ENCODE data around the gene RXFP3.

RXFP3 gene

DNA sequence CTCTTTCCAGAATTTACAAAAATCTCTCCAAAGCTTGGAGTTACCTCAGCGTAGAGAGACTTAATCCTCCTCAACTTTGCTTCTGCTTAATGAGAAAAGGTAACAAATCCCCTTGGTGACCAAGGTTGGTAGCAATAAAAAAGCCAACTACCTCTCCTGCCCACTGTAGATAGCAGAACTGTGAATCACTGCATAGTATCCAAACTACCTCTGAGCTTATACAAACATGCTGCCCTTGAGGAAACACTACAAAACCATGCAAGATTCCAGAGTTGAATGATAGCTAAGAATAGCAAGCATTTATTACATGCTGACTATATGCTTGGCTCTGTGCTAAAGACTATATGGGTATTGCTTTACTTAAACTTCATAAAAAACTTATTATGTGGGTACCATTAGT is 41.6 kb upstream of the RXFP3 start:
- H3K9me2 ChIP-seq (replicated peaks; ENCODE audit: insufficient read depth, low read length) = no peaks in the 10 kb centered on the region
- H3K27ac ChIP-seq (ENCODE audit: low read length) = no peak overlapping the region
- no peaks in the 10 kb centered on the region for H3K36me3 ChIP-seq (replicated peaks; ENCODE audit: insufficient read depth, low read length)
- no peak overlapping the region for H3K4me3 ChIP-seq (ENCODE audit: low read length)
- H3K4me1 ChIP-seq (ENCODE audit: low read length) = no peaks in the 10 kb centered on the region
- no peak overlapping the region for H3K4me2 ChIP-seq (ENCODE audit: low read depth, low read length)
- no peaks in the 10 kb centered on the region for H3K79me2 ChIP-seq (ENCODE audit: low read length)
- H2AFZ ChIP-seq (ENCODE audit: low read length) = no peak overlapping the region
- no peaks in the 10 kb centered on the region for H4K20me1 ChIP-seq (ENCODE audit: insufficient read depth, low read length)
- TF ChIP-seq, protein P1, sequence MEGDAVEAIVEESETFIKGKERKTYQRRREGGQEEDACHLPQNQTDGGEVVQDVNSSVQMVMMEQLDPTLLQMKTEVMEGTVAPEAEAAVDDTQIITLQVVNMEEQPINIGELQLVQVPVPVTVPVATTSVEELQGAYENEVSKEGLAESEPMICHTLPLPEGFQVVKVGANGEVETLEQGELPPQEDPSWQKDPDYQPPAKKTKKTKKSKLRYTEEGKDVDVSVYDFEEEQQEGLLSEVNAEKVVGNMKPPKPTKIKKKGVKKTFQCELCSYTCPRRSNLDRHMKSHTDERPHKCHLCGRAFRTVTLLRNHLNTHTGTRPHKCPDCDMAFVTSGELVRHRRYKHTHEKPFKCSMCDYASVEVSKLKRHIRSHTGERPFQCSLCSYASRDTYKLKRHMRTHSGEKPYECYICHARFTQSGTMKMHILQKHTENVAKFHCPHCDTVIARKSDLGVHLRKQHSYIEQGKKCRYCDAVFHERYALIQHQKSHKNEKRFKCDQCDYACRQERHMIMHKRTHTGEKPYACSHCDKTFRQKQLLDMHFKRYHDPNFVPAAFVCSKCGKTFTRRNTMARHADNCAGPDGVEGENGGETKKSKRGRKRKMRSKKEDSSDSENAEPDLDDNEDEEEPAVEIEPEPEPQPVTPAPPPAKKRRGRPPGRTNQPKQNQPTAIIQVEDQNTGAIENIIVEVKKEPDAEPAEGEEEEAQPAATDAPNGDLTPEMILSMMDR (IDR thresholded peaks at IDR 0.05; ENCODE audit: low read length) = no peak
- TF ChIP-seq EZH2phosphoT487 (IDR thresholded peaks at IDR 0.05; ENCODE audit: low read length) (no peak), EZH2 (optimal IDR thresholded peaks at IDR 0.05; ENCODE audit: low read depth, low read length) (no peak)
- no peaks in the 10 kb centered on the region for H3K27me3 ChIP-seq (replicated peaks; ENCODE audit: insufficient read depth, low read length)
- DNase-seq = no peak
- no peaks in the 10 kb centered on the region for H3F3A ChIP-seq (ENCODE audit: insufficient read depth, low read length)
- no peak overlapping the region for H3K9ac ChIP-seq (ENCODE audit: low read length)
- no peaks in the 10 kb centered on the region for H3K9me3 ChIP-seq (replicated peaks; ENCODE audit: insufficient read depth, low read length)

DNA sequence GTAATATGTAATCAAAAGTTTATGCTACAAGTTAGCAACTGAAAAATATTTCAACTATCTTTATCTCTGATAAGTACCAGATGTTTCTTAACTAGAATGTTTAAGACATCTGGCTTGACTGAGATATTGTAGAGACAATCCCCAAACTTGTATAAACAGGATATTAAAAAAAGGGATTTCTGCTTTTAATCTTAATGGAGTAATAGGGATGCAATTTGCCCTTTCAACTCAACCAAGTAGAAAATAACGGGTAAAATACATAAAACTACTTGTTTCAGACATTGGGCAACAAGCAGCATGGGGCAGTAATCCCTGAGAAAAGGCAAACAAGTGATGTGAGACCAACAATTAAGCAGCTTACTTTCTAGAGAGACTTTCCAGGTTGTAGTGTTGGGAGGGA is 35.0 kb upstream of the RXFP3 start:
- H4K20me1 ChIP-seq (ENCODE audit: insufficient read depth, low read length) = no peaks in the 10 kb centered on the region
- H3K4me2 ChIP-seq (ENCODE audit: low read depth, low read length) = no peak overlapping the region
- no peak overlapping the region for H2AFZ ChIP-seq (ENCODE audit: low read length)
- H3F3A ChIP-seq (ENCODE audit: insufficient read depth, low read length) = no peaks in the 10 kb centered on the region
- H3K27me3 ChIP-seq (replicated peaks; ENCODE audit: insufficient read depth, low read length) = no peaks in the 10 kb centered on the region
- H3K27ac ChIP-seq (ENCODE audit: low read length) = no peak overlapping the region
- no peak for DNase-seq
- no peaks in the 10 kb centered on the region for H3K4me1 ChIP-seq (ENCODE audit: low read length)
- H3K36me3 ChIP-seq (replicated peaks; ENCODE audit: insufficient read depth, low read length) = no peaks in the 10 kb centered on the region
- H3K79me2 ChIP-seq (ENCODE audit: low read length) = no peaks in the 10 kb centered on the region
- H3K9me3 ChIP-seq (replicated peaks; ENCODE audit: insufficient read depth, low read length) = no peaks in the 10 kb centered on the region
- TF ChIP-seq EZH2 (optimal IDR thresholded peaks at IDR 0.05; ENCODE audit: low read depth, low read length) (no peak), EZH2phosphoT487 (IDR thresholded peaks at IDR 0.05; ENCODE audit: low read length) (no peak)
- TF ChIP-seq, protein P1 (IDR thresholded peaks at IDR 0.05; ENCODE audit: low read length) = no peak
- H3K9me2 ChIP-seq (replicated peaks; ENCODE audit: insufficient read depth, low read length) = no peaks in the 10 kb centered on the region
- no peak overlapping the region for H3K9ac ChIP-seq (ENCODE audit: low read length)
- no peak overlapping the region for H3K4me3 ChIP-seq (ENCODE audit: low read length)

DNA sequence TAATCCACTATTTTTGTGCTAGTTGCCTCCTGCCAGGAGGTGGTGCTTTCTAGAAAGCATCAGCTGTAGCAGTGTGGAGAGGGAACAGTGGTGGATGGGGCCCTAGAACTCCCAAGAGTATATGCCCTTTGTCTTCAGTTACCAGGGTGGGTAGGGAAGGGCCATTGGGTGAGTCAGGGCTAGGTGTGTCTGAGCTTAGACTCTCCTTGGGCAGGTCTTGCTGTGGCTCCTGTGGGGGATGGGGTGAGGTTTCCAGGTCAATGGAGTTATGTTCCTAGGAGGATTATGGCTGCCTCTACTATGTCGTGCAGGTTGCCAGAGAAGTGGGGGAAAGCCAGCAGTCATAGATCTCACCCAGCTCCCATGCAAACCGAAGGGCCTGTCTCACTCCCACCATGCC is 33.1 kb upstream of the RXFP3 start:
- no peaks in the 10 kb centered on the region for H3F3A ChIP-seq (ENCODE audit: insufficient read depth, low read length)
- no peaks in the 10 kb centered on the region for H3K79me2 ChIP-seq (ENCODE audit: low read length)
- H2AFZ ChIP-seq (ENCODE audit: low read length) = no peak overlapping the region
- H3K4me3 ChIP-seq (ENCODE audit: low read length) = no peak overlapping the region
- no peaks in the 10 kb centered on the region for H3K36me3 ChIP-seq (replicated peaks; ENCODE audit: insufficient read depth, low read length)
- H4K20me1 ChIP-seq (ENCODE audit: insufficient read depth, low read length) = no peaks in the 10 kb centered on the region
- no peak overlapping the region for H3K9ac ChIP-seq (ENCODE audit: low read length)
- TF ChIP-seq EZH2phosphoT487 (IDR thresholded peaks at IDR 0.05; ENCODE audit: low read length) (no peak), EZH2 (optimal IDR thresholded peaks at IDR 0.05; ENCODE audit: low read depth, low read length) (no peak)
- TF ChIP-seq, protein P1 (IDR thresholded peaks at IDR 0.05; ENCODE audit: low read length) = no peak
- H3K9me2 ChIP-seq (replicated peaks; ENCODE audit: insufficient read depth, low read length) = no peaks in the 10 kb centered on the region
- no peak overlapping the region for H3K27ac ChIP-seq (ENCODE audit: low read length)
- no peaks in the 10 kb centered on the region for H3K9me3 ChIP-seq (replicated peaks; ENCODE audit: insufficient read depth, low read length)
- H3K4me2 ChIP-seq (ENCODE audit: low read depth, low read length) = no peak overlapping the region
- no peak for DNase-seq
- no peaks in the 10 kb centered on the region for H3K27me3 ChIP-seq (replicated peaks; ENCODE audit: insufficient read depth, low read length)
- H3K4me1 ChIP-seq (ENCODE audit: low read length) = no peaks in the 10 kb centered on the region
